ENCODE measurements around the gene ENTREP3. TPM values are rescaled to one million over a fixed set of nuclear protein-coding genes. Genes with fewer than 3 reads are reported as not detected.
"Not testable (repeated sequence)": the region's sequence is repeated elsewhere in the genome, so short reads cannot be mapped to it uniquely, and the experiment has no call there.

Gene ENTREP3, protein sequence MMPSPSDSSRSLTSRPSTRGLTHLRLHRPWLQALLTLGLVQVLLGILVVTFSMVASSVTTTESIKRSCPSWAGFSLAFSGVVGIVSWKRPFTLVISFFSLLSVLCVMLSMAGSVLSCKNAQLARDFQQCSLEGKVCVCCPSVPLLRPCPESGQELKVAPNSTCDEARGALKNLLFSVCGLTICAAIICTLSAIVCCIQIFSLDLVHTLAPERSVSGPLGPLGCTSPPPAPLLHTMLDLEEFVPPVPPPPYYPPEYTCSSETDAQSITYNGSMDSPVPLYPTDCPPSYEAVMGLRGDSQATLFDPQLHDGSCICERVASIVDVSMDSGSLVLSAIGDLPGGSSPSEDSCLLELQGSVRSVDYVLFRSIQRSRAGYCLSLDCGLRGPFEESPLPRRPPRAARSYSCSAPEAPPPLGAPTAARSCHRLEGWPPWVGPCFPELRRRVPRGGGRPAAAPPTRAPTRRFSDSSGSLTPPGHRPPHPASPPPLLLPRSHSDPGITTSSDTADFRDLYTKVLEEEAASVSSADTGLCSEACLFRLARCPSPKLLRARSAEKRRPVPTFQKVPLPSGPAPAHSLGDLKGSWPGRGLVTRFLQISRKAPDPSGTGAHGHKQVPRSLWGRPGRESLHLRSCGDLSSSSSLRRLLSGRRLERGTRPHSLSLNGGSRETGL
- 25.2 TPM for total RNA-seq
- long read RNA-seq, partial matches to known transcripts, result 13 of 14 reads
- long read RNA-seq, other reads (novel, unspliced or antisense), result 0 of 14 reads

DNA sequence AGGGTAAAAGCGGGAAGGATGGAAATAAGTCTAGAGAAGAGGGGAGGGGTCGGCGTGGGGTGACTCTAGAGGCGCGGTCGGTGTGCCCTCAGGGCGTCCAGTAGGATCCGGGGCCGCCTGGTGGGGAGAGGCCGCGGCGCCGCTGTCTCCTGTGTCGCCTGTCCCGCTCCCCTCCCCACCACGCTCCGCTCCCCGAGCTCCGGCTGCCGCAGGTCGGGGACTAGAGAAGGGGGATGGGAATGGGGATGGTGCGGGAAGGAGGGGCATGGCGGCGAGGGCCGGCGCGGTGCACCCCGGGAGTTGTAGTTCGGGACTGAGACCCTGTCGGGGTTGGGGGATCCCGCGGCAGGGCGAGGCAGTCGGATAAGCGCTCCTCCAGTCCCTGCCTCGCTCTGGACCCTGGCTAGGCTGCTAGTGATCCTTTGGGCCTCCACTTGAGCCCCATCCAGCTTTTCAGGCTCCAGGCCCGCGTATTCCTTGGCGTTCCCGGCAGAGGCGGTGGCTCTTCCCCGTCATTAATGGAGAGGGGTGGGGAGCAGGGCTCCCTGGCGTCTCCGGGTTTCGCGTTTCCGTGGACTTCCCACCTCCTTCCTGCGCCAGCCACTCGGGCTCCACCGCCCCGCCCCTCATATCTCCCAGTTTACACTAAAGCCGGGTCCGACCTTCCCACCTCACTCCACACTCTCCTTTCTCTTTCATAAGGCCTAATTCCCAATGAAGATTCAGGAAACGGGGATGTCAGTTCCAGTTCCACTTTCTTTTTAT is at the start of gene ENTREP3:
TSS of gene ENTREP3 (minus strand) at position 241 of the 765 bp plus-strand sequence. CDS start 606 bp downstream, outside the sequence.
- peak; percentile 97 for DNase-seq (ENCODE audit: low spot score)

DNA sequence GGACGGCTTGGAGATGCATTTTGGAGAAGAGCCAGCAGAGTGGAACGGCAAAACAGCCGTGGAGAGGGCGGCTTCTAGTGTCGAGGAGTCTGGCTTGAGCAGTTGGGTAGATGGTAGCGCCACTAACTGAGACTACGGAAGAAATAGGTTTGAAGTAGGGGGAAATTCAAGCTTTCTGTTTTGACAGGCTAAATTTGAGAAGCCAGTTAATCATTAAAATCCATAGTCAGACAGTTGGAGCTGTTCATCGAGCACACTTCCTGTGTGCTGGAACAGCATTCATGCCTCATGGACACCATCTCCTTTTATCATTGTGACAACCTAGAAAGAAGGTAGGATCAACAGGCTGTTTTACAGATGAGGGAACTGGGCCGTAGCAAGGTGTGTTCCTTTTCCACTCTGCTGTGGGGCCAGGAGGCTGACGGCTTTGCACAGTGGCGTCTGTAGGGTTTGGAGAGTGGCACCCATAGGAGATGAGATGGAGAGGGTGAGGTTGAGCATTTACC is 49.3 kb upstream of the ENTREP3 start:
- no peak for DNase-seq (ENCODE audit: low spot score)

DNA sequence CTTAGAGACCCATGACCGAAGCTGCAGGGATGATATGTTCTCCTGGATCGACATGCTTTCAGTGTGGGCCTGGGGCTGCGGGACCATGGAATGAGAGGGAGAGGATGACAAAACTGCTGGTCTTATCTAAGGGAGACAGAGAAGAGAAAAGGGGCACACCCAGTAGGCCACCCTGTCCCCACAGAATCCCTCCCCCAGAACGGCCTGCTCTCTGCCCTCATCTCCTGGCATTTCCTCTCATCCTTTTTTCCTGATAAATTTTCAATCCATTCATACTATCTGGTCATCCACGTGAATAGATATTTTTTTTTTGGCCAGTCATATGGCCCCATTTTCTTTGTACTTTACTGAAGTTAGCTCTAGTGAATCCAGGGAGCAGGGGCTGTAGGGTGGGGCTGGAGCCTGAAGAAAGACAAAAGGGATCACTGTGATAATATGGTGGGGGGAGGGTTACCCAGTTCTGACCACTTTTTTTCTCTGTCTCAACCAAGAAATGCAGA is 46.1 kb upstream of the ENTREP3 start, which contains the start of gene PKLR:
TSS of gene PKLR (minus strand) at position 97 of the 500 bp plus-strand sequence. CDS start at position 54, 43 bp downstream.
- no peak for DNase-seq (ENCODE audit: low spot score)

DNA sequence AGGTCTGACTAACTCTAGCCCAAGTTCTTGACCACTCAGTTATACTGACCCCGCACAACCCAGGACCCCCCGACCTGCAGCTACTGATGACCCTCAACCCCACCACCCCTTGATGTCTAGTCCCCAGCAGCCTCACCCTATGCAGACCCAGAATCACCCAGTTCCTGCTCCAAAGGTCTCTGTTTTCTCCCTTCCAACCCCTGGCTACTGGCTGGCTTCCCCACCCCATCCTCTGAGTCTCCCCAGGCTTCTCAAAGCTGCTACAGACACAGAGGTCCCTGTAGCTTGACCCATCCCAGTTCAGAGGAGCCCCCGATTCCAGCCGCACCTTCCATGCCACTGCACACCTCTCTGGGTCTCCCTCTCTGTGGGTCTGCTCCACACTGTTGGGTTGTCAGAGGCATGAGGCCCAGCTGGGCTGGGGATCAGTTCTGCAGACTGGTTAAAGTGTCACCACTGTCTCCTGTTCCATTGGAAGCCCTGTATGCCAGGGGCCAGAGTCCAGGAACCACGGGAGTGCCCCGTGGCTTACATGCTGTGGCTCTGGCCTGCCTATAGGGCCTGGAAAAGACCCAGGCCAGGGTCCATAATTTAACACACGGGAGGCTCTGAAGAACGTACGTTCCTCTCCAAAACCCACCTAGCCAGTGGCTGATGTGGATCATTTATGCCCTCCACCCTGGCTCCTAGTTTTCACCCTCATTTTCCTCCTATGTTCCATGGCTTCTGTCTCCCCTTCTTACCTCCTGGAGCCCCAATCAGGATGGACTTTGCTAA is 45.5 kb upstream of the ENTREP3 start:
- no peak for DNase-seq (ENCODE audit: low spot score)

DNA sequence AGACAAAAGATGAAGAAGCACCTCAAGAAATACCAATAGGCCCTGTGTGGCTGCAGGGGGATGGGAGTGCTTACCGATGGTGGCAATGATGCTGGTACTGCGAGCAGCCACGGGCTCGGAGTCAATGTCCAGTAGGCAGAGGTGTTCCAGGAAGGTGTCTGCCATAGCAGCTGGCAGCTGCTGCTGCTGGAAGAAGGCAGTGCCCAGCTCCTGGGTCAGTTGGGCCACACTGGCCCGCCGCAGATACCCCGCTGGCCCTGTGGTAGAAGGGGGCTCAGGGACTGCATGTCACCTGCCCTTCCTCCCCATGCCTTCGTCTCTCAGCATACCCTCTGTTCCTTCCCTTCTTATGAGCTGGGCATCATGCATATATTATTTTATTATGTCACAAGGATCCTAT is 44.7 kb upstream of the ENTREP3 start:
- DNase-seq (ENCODE audit: low spot score), result no peak

DNA sequence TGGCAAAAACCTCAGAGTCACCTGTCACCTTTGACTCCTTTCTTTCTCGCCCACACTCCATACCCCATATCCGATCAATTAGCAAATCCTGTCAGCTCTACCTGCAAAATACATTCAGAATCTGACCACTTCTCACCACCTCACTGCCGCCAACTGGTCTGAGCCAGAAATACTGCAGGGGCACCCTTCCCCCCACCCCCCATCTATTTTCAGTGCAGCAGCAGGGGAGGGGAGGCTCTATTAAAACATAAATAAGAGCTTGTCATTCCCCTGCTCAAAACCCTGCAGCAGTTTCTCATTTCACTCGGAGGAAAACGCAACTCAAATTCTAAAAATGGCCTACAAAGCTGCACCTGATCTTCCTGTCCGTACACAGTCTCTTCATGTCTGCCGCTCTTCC is 42.1 kb upstream of the ENTREP3 start:
- no peak for DNase-seq (ENCODE audit: low spot score)

DNA sequence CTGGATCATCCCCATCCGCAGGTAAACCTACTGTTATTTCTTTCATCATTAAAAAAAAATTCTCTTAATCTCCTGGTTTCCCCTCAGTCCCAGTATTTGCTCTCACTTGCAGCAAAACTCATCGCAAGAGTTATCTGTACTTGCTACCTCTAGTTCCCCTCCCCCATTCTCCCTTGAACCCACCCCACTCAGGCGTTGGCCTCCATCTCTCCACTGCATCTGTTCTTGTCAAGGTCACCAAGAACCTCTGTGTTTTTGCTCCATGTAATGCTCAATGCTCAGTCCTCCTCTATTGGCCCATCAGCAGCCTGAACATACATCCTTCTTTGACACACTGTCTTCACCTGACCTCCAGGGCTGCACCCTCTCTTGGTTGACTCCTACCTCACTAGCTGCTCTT is 41.4 kb upstream of the ENTREP3 start:
- DNase-seq (ENCODE audit: low spot score), result no peak

DNA sequence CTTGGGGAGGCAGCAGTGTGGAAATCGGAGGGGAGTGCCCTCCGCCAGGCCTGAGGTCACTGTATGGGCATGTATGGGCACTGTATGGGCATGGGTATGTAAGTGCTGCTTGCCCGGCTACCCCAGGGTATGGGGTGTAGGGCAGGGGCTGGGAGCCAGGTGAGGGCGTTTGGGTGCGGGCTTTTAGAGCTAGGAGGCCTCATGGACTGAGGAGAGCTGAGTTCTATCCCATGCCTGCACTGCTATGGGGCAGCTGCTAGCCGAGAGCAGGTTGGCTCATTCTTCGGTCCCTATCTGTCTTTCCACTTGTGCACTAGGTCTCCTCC is 40.6 kb upstream of the ENTREP3 start:
- DNase-seq (ENCODE audit: low spot score), result no peak

DNA sequence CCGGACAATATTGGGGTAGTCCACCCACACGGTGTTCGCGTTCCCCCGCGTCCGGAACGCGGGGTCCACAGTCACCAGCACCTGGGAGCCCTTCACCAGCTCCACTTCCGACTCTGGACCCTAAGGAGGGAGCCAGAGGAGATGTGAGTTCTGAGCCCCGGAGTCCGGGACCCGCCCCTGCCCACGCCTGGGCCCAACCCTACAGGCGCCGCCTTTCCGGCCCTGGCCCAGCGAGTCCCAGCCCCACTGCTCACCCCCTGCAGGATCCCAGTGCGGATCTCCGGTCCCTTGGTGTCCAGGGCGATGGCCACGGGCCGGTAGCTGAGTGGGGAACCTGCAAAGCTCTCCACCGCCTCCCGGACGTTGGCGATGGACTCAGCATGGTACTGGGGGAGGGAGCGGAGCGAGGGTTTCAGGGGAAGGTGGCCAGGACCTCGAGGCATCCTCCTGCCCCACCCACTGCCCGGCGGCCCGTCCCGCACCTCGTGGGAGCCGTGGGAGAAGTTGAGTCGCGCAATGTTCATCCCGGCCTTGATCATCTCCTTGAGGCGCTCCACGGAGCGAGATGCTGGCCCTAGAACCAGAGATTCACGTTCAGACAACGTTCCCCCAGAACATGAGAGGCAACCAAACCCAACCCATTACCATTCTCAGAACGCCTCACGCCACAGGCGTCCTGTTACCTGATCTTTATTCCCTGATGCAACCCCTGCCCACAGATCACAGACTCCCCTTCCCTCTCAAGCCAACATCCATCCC is 40.1 kb upstream of the ENTREP3 start:
- no peak for DNase-seq (ENCODE audit: low spot score)

DNA sequence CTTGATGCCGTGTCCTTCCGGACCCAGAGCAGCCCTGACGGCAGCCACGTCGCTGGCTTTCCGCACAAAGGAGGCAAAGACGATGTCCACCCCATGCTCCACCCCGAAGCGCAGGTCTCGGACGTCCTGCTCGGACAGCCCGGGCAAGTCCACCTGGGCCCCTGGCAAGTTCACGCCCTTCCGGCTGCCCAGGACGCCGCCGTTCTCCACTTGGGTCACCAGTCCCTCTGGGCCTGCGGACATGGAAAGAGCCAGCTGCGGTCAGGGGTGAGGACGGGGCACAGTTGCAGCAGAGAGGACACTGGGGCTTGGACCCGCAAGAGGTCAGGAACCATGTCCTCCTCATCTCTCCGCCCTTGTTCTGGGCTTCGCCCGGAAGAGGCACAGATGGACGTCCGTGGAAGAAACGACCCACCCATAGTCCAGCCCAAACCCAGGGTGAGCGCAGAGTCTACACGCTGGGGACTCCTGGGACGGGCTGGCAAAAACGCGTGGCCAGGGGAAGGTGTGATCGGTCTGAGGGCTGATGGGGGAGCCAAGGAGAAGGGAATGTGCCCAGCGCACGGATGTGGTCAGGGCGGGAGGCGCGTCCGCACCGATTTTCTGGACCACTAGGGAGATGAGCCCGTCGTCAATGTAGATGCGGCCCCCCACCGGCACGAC is 39.4 kb upstream of the ENTREP3 start:
- no peak for DNase-seq (ENCODE audit: low spot score)

DNA sequence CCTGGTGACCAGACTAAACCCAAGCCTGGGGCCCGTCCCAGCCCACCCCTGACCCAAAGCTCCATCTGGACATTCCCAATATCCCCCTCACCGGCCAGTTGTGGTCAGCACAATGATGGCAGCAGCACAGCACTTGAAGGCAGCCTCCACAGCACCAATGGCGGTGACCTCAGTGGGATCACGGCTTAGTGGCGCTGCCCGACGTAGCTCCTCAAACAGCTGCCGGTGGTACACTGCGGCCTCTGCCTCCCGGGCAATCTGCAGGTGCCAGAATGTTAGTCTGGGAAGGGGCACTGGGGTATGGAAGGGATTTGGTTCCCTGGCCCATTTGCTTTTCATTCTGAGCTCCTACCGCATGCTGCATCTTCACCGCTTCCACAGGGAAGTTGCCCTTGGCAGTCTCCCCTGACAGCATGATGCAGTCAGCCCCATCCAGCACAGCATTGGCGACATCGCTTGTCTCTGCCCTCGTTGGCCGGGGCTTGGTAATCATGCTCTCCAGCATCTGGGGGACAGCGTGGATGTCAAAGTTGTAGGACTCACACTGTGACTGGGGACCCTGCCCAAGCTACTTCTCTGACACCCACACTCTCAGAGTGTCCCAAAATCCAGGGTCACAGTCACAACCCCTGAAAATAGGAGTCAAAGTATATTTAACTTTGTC is 37.9 kb upstream of the ENTREP3 start:
- DNase-seq (ENCODE audit: low spot score), result no peak

DNA sequence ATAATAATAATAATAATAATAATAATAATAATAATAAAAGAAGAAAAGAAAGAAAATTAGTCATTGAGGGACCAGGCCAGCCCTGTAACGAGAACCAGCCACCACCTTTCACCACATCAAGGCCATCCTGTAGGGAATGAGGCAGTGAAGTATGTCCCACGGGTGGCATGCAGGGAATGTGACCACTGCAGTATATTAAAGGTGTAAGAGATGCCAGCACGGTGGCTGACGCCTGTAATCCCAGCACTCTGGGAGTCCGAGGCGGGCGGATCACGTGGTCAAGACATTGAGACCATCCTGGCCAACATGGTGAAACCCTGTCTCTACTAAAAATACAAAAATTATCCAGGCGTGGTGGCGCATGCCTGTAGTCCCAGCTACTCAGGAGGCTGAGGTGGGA is 35.7 kb upstream of the ENTREP3 start:
- not testable (repeated sequence) for DNase-seq (ENCODE audit: low spot score)

DNA sequence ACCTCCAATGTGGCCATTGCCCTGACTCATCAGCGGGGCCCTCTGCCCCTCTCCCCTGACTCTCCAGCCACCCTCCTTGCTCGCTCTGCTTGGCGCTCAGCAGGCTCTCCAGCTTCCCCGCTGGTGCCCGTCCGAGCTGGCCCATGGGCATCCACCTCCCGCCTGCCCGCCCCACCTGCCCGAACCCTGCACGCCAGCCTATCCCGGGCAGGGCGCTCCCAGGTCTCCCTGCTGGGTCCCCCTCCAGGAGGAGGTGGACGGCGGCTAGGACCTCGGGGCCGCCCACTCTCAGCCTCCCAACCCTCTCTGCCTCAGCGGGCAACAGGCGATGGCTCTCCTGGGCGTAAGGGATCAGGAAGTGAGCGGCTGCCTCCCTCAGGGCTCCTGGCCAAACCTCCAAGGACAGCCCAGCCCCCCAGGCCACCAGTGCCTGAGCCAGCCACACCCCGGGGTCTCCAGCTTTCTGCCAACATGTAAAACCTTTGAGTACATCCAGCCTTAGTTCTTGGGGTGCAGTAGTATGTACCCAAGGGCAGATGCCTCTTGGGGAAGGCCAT is 32.8 kb upstream of the ENTREP3 start:
- DNase-seq (ENCODE audit: low spot score), result no peak

DNA sequence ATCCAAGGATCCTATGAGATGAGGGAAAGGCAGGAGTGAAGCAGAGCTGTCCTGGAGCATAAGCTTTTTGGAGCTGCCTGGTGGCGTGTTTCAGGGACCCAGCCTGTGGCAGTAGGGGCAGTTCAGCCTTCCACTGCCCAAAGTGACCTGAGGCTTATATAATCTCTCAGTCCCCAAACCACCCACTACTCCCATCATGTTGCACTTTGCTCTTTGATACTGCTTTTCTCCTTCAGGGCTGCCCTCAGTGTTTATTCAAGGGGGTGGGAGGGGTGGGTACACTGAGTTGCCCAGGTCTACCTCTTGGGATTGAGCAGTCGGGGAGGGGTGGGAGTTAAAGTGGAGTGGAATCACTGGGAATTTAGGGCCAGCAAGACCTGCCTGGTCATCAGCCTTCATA is 31.3 kb upstream of the ENTREP3 start:
- no peak for DNase-seq (ENCODE audit: low spot score)

DNA sequence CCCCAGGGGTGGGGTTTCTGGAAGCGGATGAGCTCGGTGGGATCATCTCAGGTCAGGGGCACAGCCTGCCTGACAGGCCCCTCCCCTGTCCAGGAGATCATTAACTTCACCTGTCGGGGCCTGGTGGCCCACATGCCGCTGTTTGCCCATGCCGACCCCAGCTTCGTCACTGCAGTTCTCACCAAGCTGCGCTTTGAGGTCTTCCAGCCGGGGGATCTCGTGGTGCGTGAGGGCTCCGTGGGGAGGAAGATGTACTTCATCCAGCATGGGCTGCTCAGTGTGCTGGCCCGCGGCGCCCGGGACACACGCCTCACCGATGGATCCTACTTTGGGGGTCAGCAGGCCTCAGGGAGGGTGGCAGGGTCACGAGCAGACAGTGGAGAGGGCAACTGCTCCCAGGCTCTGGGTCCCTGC is 30.4 kb upstream of the ENTREP3 start:
- DNase-seq (ENCODE audit: low spot score), result no peak

DNA sequence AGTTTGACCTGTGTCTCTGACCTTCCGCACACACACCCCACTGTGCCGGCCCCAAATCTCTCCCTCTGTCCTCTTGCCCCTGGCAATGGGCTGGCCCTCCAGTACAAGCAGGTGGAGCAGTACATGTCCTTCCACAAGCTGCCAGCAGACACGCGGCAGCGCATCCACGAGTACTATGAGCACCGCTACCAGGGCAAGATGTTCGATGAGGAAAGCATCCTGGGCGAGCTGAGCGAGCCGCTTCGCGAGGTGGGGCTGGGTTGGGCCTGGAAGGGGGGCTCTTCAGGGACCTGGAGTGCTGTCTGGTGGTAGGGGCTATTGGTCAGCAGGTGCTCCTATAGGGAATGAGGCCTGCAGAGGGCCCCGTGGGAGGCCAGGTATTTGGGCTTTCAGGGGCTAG is 29.8 kb upstream of the ENTREP3 start:
- DNase-seq (ENCODE audit: low spot score), result no peak

DNA sequence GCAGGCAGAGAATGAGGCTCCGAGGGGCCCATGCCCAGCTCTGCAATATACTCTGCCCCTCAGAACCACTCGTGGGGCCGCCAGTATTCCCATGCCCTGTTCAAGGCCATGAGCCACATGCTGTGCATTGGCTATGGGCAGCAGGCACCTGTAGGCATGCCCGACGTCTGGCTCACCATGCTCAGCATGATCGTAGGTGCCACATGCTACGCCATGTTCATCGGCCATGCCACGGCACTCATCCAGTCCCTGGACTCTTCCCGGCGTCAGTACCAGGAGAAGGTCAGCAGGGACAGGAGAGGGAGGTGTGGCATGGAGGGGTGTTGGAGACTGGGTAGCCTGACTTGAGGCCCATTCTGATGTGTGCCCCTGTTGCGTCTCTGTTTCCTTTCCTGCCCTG is 29.2 kb upstream of the ENTREP3 start:
- DNase-seq (ENCODE audit: low spot score), result no peak

DNA sequence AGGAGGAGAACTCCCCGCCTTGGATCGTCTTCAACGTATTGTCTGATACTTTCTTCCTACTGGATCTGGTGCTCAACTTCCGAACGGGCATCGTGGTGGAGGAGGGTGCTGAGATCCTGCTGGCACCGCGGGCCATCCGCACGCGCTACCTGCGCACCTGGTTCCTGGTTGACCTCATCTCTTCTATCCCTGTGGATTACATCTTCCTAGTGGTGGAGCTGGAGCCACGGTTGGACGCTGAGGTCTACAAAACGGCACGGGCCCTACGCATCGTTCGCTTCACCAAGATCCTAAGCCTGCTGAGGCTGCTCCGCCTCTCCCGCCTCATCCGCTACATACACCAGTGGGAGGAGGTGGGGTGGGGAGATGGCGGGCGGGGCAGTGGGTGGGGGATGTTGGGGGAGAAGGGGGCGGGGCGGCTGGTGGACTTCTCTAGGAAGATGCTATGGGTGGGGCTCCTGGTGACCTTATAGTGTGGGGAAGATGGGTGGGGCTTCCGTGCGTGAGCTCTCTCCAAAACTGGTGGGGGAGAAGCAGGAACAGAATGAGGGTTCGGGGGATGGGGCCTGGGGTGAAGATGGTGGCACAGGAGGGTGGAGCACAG is 27.3 kb upstream of the ENTREP3 start:
- DNase-seq (ENCODE audit: low spot score), result no peak

Measured in mesenteric fat pad (tissue), 1 donor.